Fibroblast of lung (primary cell): ENCODE data around the gene DSCAML1. TPM values are rescaled to one million over a fixed set of nuclear protein-coding genes. Genes with fewer than 3 reads are reported as not detected.

Experiments
- DNase-seq, 2 donors: peaks; one replicate each; pipeline versions ENCODE4 v3.0.0 to v3.0.0-alpha.2; 2010; ENCODE audit warnings: low read depth in 2 of 2
- H2AFZ ChIP-seq: 2 replicates; pipeline ENCODE4 v1.5.1; 2012; ENCODE audit warnings: low read length, control low read depth, inconsistent platforms
- H3K27ac ChIP-seq: 2 replicates; pipeline ENCODE4 v1.5.1; 2011; ENCODE audit warnings: low read length, control low read depth; ENCODE audit not compliant: insufficient read depth
- H3K27me3 ChIP-seq: 2 replicates; pipeline ENCODE4 v1.5.1; 2011; ENCODE audit warnings: mild to moderate bottlenecking, low read length; ENCODE audit not compliant: control insufficient read depth, insufficient read depth
- H3K36me3 ChIP-seq: 2 replicates; pipeline ENCODE4 v1.5.1; 2011; ENCODE audit warnings: low read length; ENCODE audit not compliant: control insufficient read depth, insufficient read depth
- H3K4me1 ChIP-seq: 2 replicates; pipeline ENCODE4 v1.5.1; 2011; ENCODE audit warnings: low read length; ENCODE audit not compliant: control insufficient read depth, insufficient read depth; ENCODE audit errors: extremely low read depth
- H3K4me2 ChIP-seq: 2 replicates; pipeline ENCODE4 v1.5.1; 2011; ENCODE audit warnings: low read length, control low read depth; ENCODE audit not compliant: insufficient read depth; ENCODE audit errors: extremely low read depth
- H3K4me3 ChIP-seq, 4 experiments: fragments of 200-600 bp in 1 of 4; sonication (generic) in 1 of 4; replicated peaks in 1 of 4; 2 replicates each; pipeline ENCODE4 v1.5.1; 2011 to 2016; ENCODE audit warnings: low read length in 4 of 4, low read depth in 3 of 4, mild to moderate bottlenecking in 3 of 4, control low read depth in 2 of 4, inconsistent platforms in 1 of 4, mixed read lengths in 1 of 4; ENCODE audit not compliant: insufficient read depth in 1 of 4; ENCODE audit errors: control extremely low read depth in 1 of 4
- H3K79me2 ChIP-seq: 2 replicates; pipeline ENCODE4 v1.5.1; 2012; ENCODE audit warnings: mild to moderate bottlenecking, low read length, inconsistent platforms; ENCODE audit not compliant: control insufficient read depth, insufficient read depth
- H3K9ac ChIP-seq: 2 replicates; pipeline ENCODE4 v1.5.1; 2011; ENCODE audit warnings: mild to moderate bottlenecking, low read length, control low read depth; ENCODE audit not compliant: insufficient read depth
- H3K9me3 ChIP-seq: 2 replicates; pipeline ENCODE4 v1.5.1; 2012; ENCODE audit warnings: low read depth, low read length; ENCODE audit not compliant: control insufficient read depth, insufficient read depth
- H4K20me1 ChIP-seq: 2 replicates; pipeline ENCODE4 v1.5.1; 2011; ENCODE audit warnings: low read length; ENCODE audit not compliant: control insufficient read depth, insufficient read depth; ENCODE audit errors: extremely low read depth
- CTCF ChIP-seq, 2 donors: IDR thresholded peaks in 1 of 2; conservative IDR thresholded peaks in 1 of 2; 1 replicate in 1 of 2; 2 replicates in 1 of 2; pipeline ENCODE4 v1.5.1; 2011 to 2012; ENCODE audit warnings: low read length in 2 of 2, control low read depth in 1 of 2, inconsistent platforms in 1 of 2, low read depth in 1 of 2, mild to moderate bottlenecking in 1 of 2
- EZH2 ChIP-seq: IDR thresholded peaks from 2 replicates; pipeline ENCODE4 v1.5.1; 2012; ENCODE audit warnings: low read length, control low read depth, mild to moderate bottlenecking; ENCODE audit errors: missing control alignments
- polyA plus RNA-seq, 2 donors: library from polyadenylated mRNA; depleted of rRNA in 1 of 2; stranded (reverse) in 1 of 2; unstranded in 1 of 2; fragments of >200 nt; gene quantifications; 2 replicates each; pipeline ENCODE4 v1.2.1, GENCODE V29; 2011 to 2012; ENCODE audit warnings: missing spikeins in 1 of 2
- total RNA-seq: library from RNA; depleted of rRNA; stranded (reverse); fragments of >200 nt; gene quantifications from 2 replicates; pipeline ENCODE4 v1.2.1, GENCODE V29; 2014

The DSCAML1 gene
- total and polyA plus RNA-seq, 2 donors (not counting 1 experiment from before 2014, with no cell fraction given): not detected

GRCh38 chr11:117629891-117630538 is 167.0 kb downstream of the DSCAML1 start:
- Histone ChIP-seq H3K9ac (no peak overlapping the region), H3K4me2 (no peak overlapping the region), H3K36me3 (no peaks in the 10 kb centered on the region), H3K4me1 (no peaks in the 10 kb centered on the region), H3K4me3 (no peak overlapping the region), H3K27ac (no peak overlapping the region), H3K27me3 (no peaks in the 10 kb centered on the region), H4K20me1 (no peaks in the 10 kb centered on the region), H2AFZ (no peak overlapping the region), H3K79me2 (no peaks in the 10 kb centered on the region), H3K9me3 (no peaks in the 10 kb centered on the region)
- no peak for DNase-seq
- TF ChIP-seq EZH2 (no peak), CTCF (conservative IDR thresholded peaks at IDR 0.05 in 1 of 2, IDR thresholded peaks at IDR 0.05 in 1 of 2; ENCODE audit: low read depth in 1 of 2, low read length in 2 of 2) (no peak)

- H3K27me3 ChIP-seq: no peaks in the 10 kb centered on the region
- no peaks in the 10 kb centered on the region for H3K79me2 ChIP-seq
- TF ChIP-seq CTCF (conservative IDR thresholded peaks at IDR 0.05 in 1 of 2, IDR thresholded peaks at IDR 0.05 in 1 of 2; ENCODE audit: low read depth in 1 of 2, low read length in 2 of 2) (no peak), EZH2 (no peak)
Observed at GRCh38 chr11:117629146-117629545, 167.9 kb downstream of the DSCAML1 start.

GRCh38 chr11:117627259-117627658 is 169.8 kb downstream of the DSCAML1 start:
- no peak overlapping the region for H3K27ac ChIP-seq
- no peaks in the 10 kb centered on the region for H3K27me3 ChIP-seq
- H3K79me2 ChIP-seq: no peaks in the 10 kb centered on the region
- DNase-seq: no peak
- no peak for TF ChIP-seq CTCF (conservative IDR thresholded peaks at IDR 0.05 in 1 of 2, IDR thresholded peaks at IDR 0.05 in 1 of 2; ENCODE audit: low read depth in 1 of 2, low read length in 2 of 2)
- TF ChIP-seq EZH2: no peak
- H3K4me2 ChIP-seq: no peak overlapping the region
- no peaks in the 10 kb centered on the region for H3K9me3 ChIP-seq
- no peaks in the 10 kb centered on the region for H3K36me3 ChIP-seq
- no peak overlapping the region for H3K4me3 ChIP-seq
- H2AFZ ChIP-seq: no peak overlapping the region
- H4K20me1 ChIP-seq: no peaks in the 10 kb centered on the region
- no peak overlapping the region for H3K9ac ChIP-seq
- H3K4me1 ChIP-seq: no peaks in the 10 kb centered on the region

More at GRCh38 chr11:117629146-117629545, 167.9 kb downstream of the DSCAML1 start:
- H3K4me1 ChIP-seq: no peaks in the 10 kb centered on the region
- H3K4me2 ChIP-seq: no peak overlapping the region
- DNase-seq: no peak
- no peak overlapping the region for H3K4me3 ChIP-seq
- H2AFZ ChIP-seq: no peak overlapping the region
- no peak overlapping the region for H3K27ac ChIP-seq
- no peaks in the 10 kb centered on the region for H4K20me1 ChIP-seq
- no peaks in the 10 kb centered on the region for H3K36me3 ChIP-seq
- no peaks in the 10 kb centered on the region for H3K9me3 ChIP-seq
- H3K9ac ChIP-seq: no peak overlapping the region
